Measurements from ENCODE around the gene BLOC1S3.

The BLOC1S3 gene

GRCh38 chr19:45146741-45147205 lies 31.8 kb upstream of the BLOC1S3 start:
- no peaks in the 10 kb centered on the region for H3K9me3 ChIP-seq (ENCODE audit: control insufficient read depth in 5 of 5, low read length in 5 of 5)
- peaks cover 0 to 2% (median 1%) of the 10 kb centered on the region in 5 donors for H3K4me1 ChIP-seq (ENCODE audit: control insufficient read depth in 5 of 5, insufficient read depth in 5 of 5, low read length in 5 of 5)
- H3K27me3 ChIP-seq (ENCODE audit: control insufficient read depth in 5 of 5, insufficient read depth in 4 of 5, low read length in 5 of 5) = peaks cover 3 to 15% (median 11%) of the 10 kb centered on the region in 5 donors
- no peak overlapping the region for H3K9ac ChIP-seq (ENCODE audit: low read length in 5 of 5)
- no peak overlapping the region for H3K4me3 ChIP-seq (ENCODE audit: low read depth in 1 of 5, low read length in 5 of 5)
- no peak overlapping the region for H3K27ac ChIP-seq (ENCODE audit: low read depth, low read length)
- peaks cover 0 to 47% (median 36%) of the 10 kb centered on the region in 5 donors for H3K36me3 ChIP-seq (ENCODE audit: control insufficient read depth in 5 of 5, insufficient read depth in 5 of 5, low read length in 5 of 5)

- Histone ChIP-seq H3K9me3 (ENCODE audit: control insufficient read depth in 5 of 5, low read length in 5 of 5) (no peaks in the 10 kb centered on the region), H3K27ac (ENCODE audit: low read depth, low read length) (no peak overlapping the region), H3K27me3 (ENCODE audit: control insufficient read depth in 5 of 5, insufficient read depth in 4 of 5, low read length in 5 of 5) (peaks cover 7 to 28% (median 22%) of the 10 kb centered on the region in 5 donors), H3K4me3 (ENCODE audit: low read depth in 1 of 5, low read length in 5 of 5) (no peak overlapping the region), H3K4me1 (ENCODE audit: control insufficient read depth in 5 of 5, insufficient read depth in 5 of 5, low read length in 5 of 5) (peaks cover 0 to 15% (median 14%) of the 10 kb centered on the region in 5 donors), H3K36me3 (ENCODE audit: control insufficient read depth in 5 of 5, insufficient read depth in 5 of 5, low read length in 5 of 5) (peaks cover 0 to 34% (median 23%) of the 10 kb centered on the region in 5 donors), H3K9ac (ENCODE audit: low read length in 5 of 5) (no peak overlapping the region)
Measured at GRCh38 chr19:45147835-45148676, 30.5 kb upstream of the BLOC1S3 start.

- Histone ChIP-seq H3K27me3 (ENCODE audit: control insufficient read depth in 5 of 5, insufficient read depth in 4 of 5, low read length in 5 of 5) (peaks cover 17 to 38% (median 32%) of the 10 kb centered on the region in 5 donors), H3K9me3 (ENCODE audit: control insufficient read depth in 5 of 5, low read length in 5 of 5) (no peaks in the 10 kb centered on the region), H3K36me3 (ENCODE audit: control insufficient read depth in 5 of 5, insufficient read depth in 5 of 5, low read length in 5 of 5) (peaks cover 0 to 27% (median 17%) of the 10 kb centered on the region in 5 donors), H3K4me3 (ENCODE audit: low read depth in 1 of 5, low read length in 5 of 5) (no peak overlapping the region), H3K9ac (ENCODE audit: low read length in 5 of 5) (no peak overlapping the region), H3K4me1 (ENCODE audit: control insufficient read depth in 5 of 5, insufficient read depth in 5 of 5, low read length in 5 of 5) (peaks cover 0 to 26% (median 25%) of the 10 kb centered on the region in 5 donors), H3K27ac (ENCODE audit: low read depth, low read length) (no peak overlapping the region)
Measured at GRCh38 chr19:45149129-45149528, 29.5 kb upstream of the BLOC1S3 start.

DNA sequence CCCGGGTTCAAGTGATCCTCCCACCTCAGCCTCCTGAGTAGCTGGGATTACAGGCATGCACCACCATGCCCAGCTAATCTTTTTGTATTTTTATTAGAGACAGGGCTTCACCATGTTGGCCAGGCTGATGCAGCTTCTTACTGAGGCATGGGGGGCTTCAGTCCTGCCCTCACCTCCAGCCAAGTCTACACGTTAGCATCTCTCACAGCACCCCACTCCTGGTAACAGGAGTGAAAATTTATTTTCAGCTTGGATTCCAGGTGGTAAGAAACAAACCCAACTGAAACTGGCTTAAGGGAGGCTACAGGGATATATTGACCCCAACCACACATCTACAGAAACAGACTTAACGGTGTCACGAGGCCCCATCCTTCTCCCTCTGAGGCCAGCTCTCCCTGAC lies 28.4 kb upstream of the BLOC1S3 start:
- Histone ChIP-seq H3K4me3 (ENCODE audit: low read depth in 1 of 5, low read length in 5 of 5) (no peak overlapping the region), H3K4me1 (ENCODE audit: control insufficient read depth in 5 of 5, insufficient read depth in 5 of 5, low read length in 5 of 5) (peaks cover 0 to 28% (median 27%) of the 10 kb centered on the region in 5 donors), H3K9ac (ENCODE audit: low read length in 5 of 5) (no peak overlapping the region), H3K27ac (ENCODE audit: low read depth, low read length) (no peak overlapping the region), H3K27me3 (ENCODE audit: control insufficient read depth in 5 of 5, insufficient read depth in 4 of 5, low read length in 5 of 5) (peaks cover 21 to 43% (median 36%) of the 10 kb centered on the region in 5 donors), H3K9me3 (ENCODE audit: control insufficient read depth in 5 of 5, low read length in 5 of 5) (no peaks in the 10 kb centered on the region), H3K36me3 (ENCODE audit: control insufficient read depth in 5 of 5, insufficient read depth in 5 of 5, low read length in 5 of 5) (peaks cover 0 to 20% (median 11%) of the 10 kb centered on the region in 5 donors)

- peaks cover 23 to 49% (median 40%) of the 10 kb centered on the region in 5 donors for H3K27me3 ChIP-seq (ENCODE audit: control insufficient read depth in 5 of 5, insufficient read depth in 4 of 5, low read length in 5 of 5)
Measured at GRCh38 chr19:45150751-45151281, 27.8 kb upstream of the BLOC1S3 start.

GRCh38 chr19:45151320-45151719 lies 27.3 kb upstream of the BLOC1S3 start:
- Histone ChIP-seq H3K27ac (ENCODE audit: low read depth, low read length) (no peak overlapping the region), H3K4me1 (ENCODE audit: control insufficient read depth in 5 of 5, insufficient read depth in 5 of 5, low read length in 5 of 5) (peaks cover 0 to 28% (median 27%) of the 10 kb centered on the region in 5 donors), H3K9ac (ENCODE audit: low read length in 5 of 5) (no peak overlapping the region), H3K36me3 (ENCODE audit: control insufficient read depth in 5 of 5, insufficient read depth in 5 of 5, low read length in 5 of 5) (peaks cover 0 to 11% (median 4%) of the 10 kb centered on the region in 5 donors), H3K9me3 (ENCODE audit: control insufficient read depth in 5 of 5, low read length in 5 of 5) (no peaks in the 10 kb centered on the region), H3K4me3 (ENCODE audit: low read depth in 1 of 5, low read length in 5 of 5) (no peak overlapping the region), H3K27me3 (ENCODE audit: control insufficient read depth in 5 of 5, insufficient read depth in 4 of 5, low read length in 5 of 5) (peaks cover 26 to 54% (median 45%) of the 10 kb centered on the region in 5 donors)

More at GRCh38 chr19:45150751-45151281, 27.8 kb upstream of the BLOC1S3 start:
- Histone ChIP-seq H3K36me3 (ENCODE audit: control insufficient read depth in 5 of 5, insufficient read depth in 5 of 5, low read length in 5 of 5) (peaks cover 0 to 15% (median 7%) of the 10 kb centered on the region in 5 donors), H3K9me3 (ENCODE audit: control insufficient read depth in 5 of 5, low read length in 5 of 5) (no peaks in the 10 kb centered on the region), H3K9ac (ENCODE audit: low read length in 5 of 5) (no peak overlapping the region), H3K27ac (ENCODE audit: low read depth, low read length) (no peak overlapping the region), H3K4me3 (ENCODE audit: low read depth in 1 of 5, low read length in 5 of 5) (no peak overlapping the region), H3K4me1 (ENCODE audit: control insufficient read depth in 5 of 5, insufficient read depth in 5 of 5, low read length in 5 of 5) (peaks cover 0 to 28% (median 27%) of the 10 kb centered on the region in 5 donors)

GRCh38 chr19:45151821-45152503 lies 26.6 kb upstream of the BLOC1S3 start:
- Histone ChIP-seq H3K36me3 (ENCODE audit: control insufficient read depth in 5 of 5, insufficient read depth in 5 of 5, low read length in 5 of 5) (peaks cover 0 to 5% (median 4%) of the 10 kb centered on the region in 5 donors), H3K27me3 (ENCODE audit: control insufficient read depth in 5 of 5, insufficient read depth in 4 of 5, low read length in 5 of 5) (peaks cover 33 to 60% (median 51%) of the 10 kb centered on the region in 5 donors), H3K27ac (ENCODE audit: low read depth, low read length) (no peak overlapping the region), H3K9me3 (ENCODE audit: control insufficient read depth in 5 of 5, low read length in 5 of 5) (no peaks in the 10 kb centered on the region), H3K9ac (ENCODE audit: low read length in 5 of 5) (peak overlapping the region in 1 of 5 donors; percentile 6), H3K4me3 (ENCODE audit: low read depth in 1 of 5, low read length in 5 of 5) (peak overlapping the region in 4 of 5 donors; percentile 38 to 66 (median 45)), H3K4me1 (ENCODE audit: control insufficient read depth in 5 of 5, insufficient read depth in 5 of 5, low read length in 5 of 5) (peaks cover 0 to 28% (median 27%) of the 10 kb centered on the region in 5 donors)

DNA sequence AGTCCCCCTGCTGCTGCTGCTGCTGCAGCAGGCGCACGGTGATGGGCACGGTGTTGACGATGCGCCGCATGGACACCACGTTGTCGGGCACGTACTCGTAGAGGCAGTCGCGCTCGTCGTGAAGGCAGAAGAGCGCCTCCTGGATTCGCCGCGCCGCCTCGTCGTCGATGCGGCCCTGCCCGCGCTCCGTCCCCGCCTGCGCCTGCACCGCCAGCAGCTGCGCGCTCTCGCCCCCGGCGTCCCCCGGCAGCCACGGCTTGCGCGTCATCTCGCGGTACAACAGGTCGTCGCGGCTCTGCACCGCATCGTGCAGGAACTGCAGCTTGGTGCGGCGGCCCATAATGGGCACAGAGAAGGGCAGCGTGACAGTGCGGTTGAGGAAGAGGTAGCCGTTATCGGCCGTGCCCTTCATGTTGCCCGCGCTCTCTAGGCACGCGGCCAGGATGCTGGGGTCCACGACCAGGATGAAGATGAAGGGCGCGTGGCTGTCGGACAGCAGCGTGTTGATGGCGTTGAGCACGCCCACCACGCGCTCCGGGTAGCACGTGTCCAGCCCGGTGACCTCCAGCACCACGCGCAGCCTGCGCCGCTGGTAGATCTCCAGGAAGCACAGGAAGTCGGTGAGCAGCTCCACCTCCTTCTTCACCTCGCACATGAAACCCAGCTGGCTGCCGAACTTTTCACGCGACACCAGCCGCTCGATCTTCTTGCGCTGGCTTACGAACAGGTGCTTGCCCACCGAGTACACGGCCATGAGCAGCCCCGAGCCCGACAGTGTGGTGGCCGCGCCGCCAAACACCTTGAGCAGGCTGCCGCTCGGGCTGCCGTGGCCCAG lies 25.9 kb upstream of the BLOC1S3 start:
- H3K4me1 ChIP-seq (ENCODE audit: control insufficient read depth in 5 of 5, insufficient read depth in 5 of 5, low read length in 5 of 5) = peaks cover 0 to 28% (median 27%) of the 10 kb centered on the region in 5 donors
- no peaks in the 10 kb centered on the region for H3K36me3 ChIP-seq (ENCODE audit: control insufficient read depth in 5 of 5, insufficient read depth in 5 of 5, low read length in 5 of 5)
- H3K27ac ChIP-seq (ENCODE audit: low read depth, low read length) = no peak overlapping the region
- H3K4me3 ChIP-seq (ENCODE audit: low read depth in 1 of 5, low read length in 5 of 5) = peak overlapping the region in 4 of 5 donors; percentile 38 to 66 (median 45)
- H3K27me3 ChIP-seq (ENCODE audit: control insufficient read depth in 5 of 5, insufficient read depth in 4 of 5, low read length in 5 of 5) = peaks cover 37 to 60% (median 55%) of the 10 kb centered on the region in 5 donors
- H3K9ac ChIP-seq (ENCODE audit: low read length in 5 of 5) = peak overlapping the region in 1 of 5 donors; percentile 6
- H3K9me3 ChIP-seq (ENCODE audit: control insufficient read depth in 5 of 5, low read length in 5 of 5) = no peaks in the 10 kb centered on the region

All from subcutaneous abdominal adipose tissue (tissue), 5 donors.